Endothelial cell (in vitro differentiated cells): Measurements from ENCODE around the gene TENM3. TPM values are rescaled to one million over a fixed set of nuclear protein-coding genes. Genes with fewer than 3 reads are reported as not detected.

Source experiments
- DNase-seq: peaks from one replicate; pipeline ENCODE4 v3.0.0; 2021; ENCODE audit warnings: low spot score
- H3K27ac Mint-ChIP-seq: one replicate; pipeline ENCODE4 v1.8.0; 2021; ENCODE audit warnings: mixed read lengths, inconsistent platforms; ENCODE audit not compliant: unreplicated experiment
- H3K27me3 Mint-ChIP-seq: one replicate; pipeline ENCODE4 v1.8.0; 2021; ENCODE audit warnings: mild to moderate bottlenecking, moderate library complexity, mixed read lengths, inconsistent platforms; ENCODE audit not compliant: unreplicated experiment
- H3K36me3 Mint-ChIP-seq: one replicate; pipeline ENCODE4 v1.8.0; 2021; ENCODE audit warnings: mild to moderate bottlenecking, low read depth, mixed read lengths, inconsistent platforms; ENCODE audit not compliant: unreplicated experiment
- H3K4me1 Mint-ChIP-seq: one replicate; pipeline ENCODE4 v1.8.0; 2021; ENCODE audit warnings: mild to moderate bottlenecking, mixed read lengths, inconsistent platforms; ENCODE audit not compliant: unreplicated experiment
- H3K4me3 Mint-ChIP-seq: one replicate; pipeline ENCODE4 v1.8.0; 2021; ENCODE audit warnings: mild to moderate bottlenecking, mixed read lengths, inconsistent platforms; ENCODE audit not compliant: unreplicated experiment
- H3K9me3 Mint-ChIP-seq: one replicate; pipeline ENCODE4 v1.8.0; 2021; ENCODE audit warnings: mixed read lengths, inconsistent platforms; ENCODE audit not compliant: unreplicated experiment
- CTCF ChIP-seq: fragments of 200-600 bp; sonication (generic); IDR thresholded peaks from one replicate; pipeline ENCODE4 v1.5.0; 2021; ENCODE audit warnings: antibody characterized with exemption; ENCODE audit not compliant: unreplicated experiment
- total RNA-seq: library from RNA; stranded (reverse); fragmentation: NEBNext Ultra II Directional; extraction: Animal tissue kit (Norgen Biotek cat#: 25700); gene quantifications from one replicate; pipeline ENCODE4 v1.2.1, GENCODE V29; 2021; ENCODE audit not compliant: unreplicated experiment

The TENM3 gene
- total RNA-seq, 1 donor from 2014 or later: 29.7 TPM

- no peak overlapping the region for H3K4me3 Mint-ChIP-seq
- no peak overlapping the region for H3K27ac Mint-ChIP-seq
- no peak for TF ChIP-seq CTCF
- no peaks in the 10 kb centered on the region for H3K27me3 Mint-ChIP-seq
- peaks cover 2% of the 10 kb centered on the region for H3K4me1 Mint-ChIP-seq
- H3K9me3 Mint-ChIP-seq: no peaks in the 10 kb centered on the region
- no peak for DNase-seq
- H3K36me3 Mint-ChIP-seq: peaks cover 5% of the 10 kb centered on the region
Observed at GRCh38 chr4:182647646-182648300, 404.6 kb downstream of the TENM3 start.

- Mint-ChIP-seq H3K27me3 (no peaks in the 10 kb centered on the region), H3K27ac (no peak overlapping the region), H3K9me3 (no peaks in the 10 kb centered on the region), H3K4me3 (no peak overlapping the region), H3K4me1 (peaks cover 2% of the 10 kb centered on the region), H3K36me3 (peaks cover 5% of the 10 kb centered on the region)
- no peak for TF ChIP-seq CTCF
- no peak for DNase-seq
Observed at GRCh38 chr4:182648766-182649165, 405.6 kb downstream of the TENM3 start.

GRCh38 chr4:182649698-182650477 is 406.7 kb downstream of the TENM3 start:
- no peak overlapping the region for H3K27ac Mint-ChIP-seq
- H3K36me3 Mint-ChIP-seq: peaks cover 5% of the 10 kb centered on the region
- DNase-seq: no peak
- peaks cover 2% of the 10 kb centered on the region for H3K4me1 Mint-ChIP-seq
- no peak for TF ChIP-seq CTCF
- no peaks in the 10 kb centered on the region for H3K9me3 Mint-ChIP-seq
- H3K4me3 Mint-ChIP-seq: no peak overlapping the region
- no peaks in the 10 kb centered on the region for H3K27me3 Mint-ChIP-seq

- H3K36me3 Mint-ChIP-seq: no peaks in the 10 kb centered on the region
- no peak for DNase-seq
- TF ChIP-seq CTCF: no peak
- no peaks in the 10 kb centered on the region for H3K27me3 Mint-ChIP-seq
- no peak overlapping the region for H3K27ac Mint-ChIP-seq
- H3K4me1 Mint-ChIP-seq: no peaks in the 10 kb centered on the region
- H3K4me3 Mint-ChIP-seq: no peak overlapping the region
- no peaks in the 10 kb centered on the region for H3K9me3 Mint-ChIP-seq
Observed at GRCh38 chr4:182653596-182653995, 410.4 kb downstream of the TENM3 start.

GRCh38 chr4:182655340-182655739 is 412.1 kb downstream of the TENM3 start:
- Mint-ChIP-seq H3K27ac (no peak overlapping the region), H3K27me3 (no peaks in the 10 kb centered on the region), H3K4me1 (no peaks in the 10 kb centered on the region), H3K9me3 (no peaks in the 10 kb centered on the region), H3K36me3 (no peaks in the 10 kb centered on the region), H3K4me3 (no peak overlapping the region)
- no peak for DNase-seq
- TF ChIP-seq CTCF: no peak
